Gastrocnemius medialis (tissue), 4 donors: ENCODE results near the gene TBC1D13.

Experiments used
- CTCF ChIP-seq, 5 experiments: fragments of 450-650 bp in 3 of 5; fragments of 200-600 bp in 2 of 5; sonication (generic) in 2 of 5; IDR thresholded peaks in 4 of 5; conservative IDR thresholded peaks in 1 of 5; 1 replicate in 4 of 5; 2 replicates in 1 of 5; pipeline ENCODE4 v1.5.1; 2016 to 2019; ENCODE audit warnings: antibody characterized with exemption in 5 of 5, mild to moderate bottlenecking in 3 of 5, moderate library complexity in 3 of 5
- POLR2A ChIP-seq, 2 donors: fragments of 450-650 bp; IDR thresholded peaks; one replicate each; pipeline ENCODE4 v1.6.1; 2017; ENCODE audit warnings: antibody characterized with exemption in 2 of 2, mild to moderate bottlenecking in 2 of 2, moderate library complexity in 2 of 2

DNA sequence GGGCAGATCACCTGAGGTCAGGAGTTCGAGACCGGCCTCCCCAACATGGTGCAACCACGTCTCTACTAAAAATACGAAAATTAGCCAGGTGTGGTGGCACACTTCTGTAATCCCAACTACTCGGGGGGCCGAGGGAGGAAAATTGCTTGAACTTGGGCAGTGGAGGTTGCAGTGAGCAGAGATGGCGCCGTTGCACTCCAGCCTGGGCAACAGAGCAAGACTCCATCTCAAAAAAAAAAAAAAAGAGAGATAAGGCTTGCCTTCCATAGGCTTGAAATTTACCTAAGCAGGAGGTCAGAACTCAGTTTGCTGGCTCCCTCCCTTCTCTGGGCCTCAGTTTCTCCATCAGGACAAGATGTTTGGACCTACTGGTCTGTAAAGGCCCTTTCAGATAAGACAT is 41.2 kb downstream of the TBC1D13 start:
- TF ChIP-seq CTCF (IDR thresholded peaks at IDR 0.05 in 4 of 5, conservative IDR thresholded peaks at IDR 0.05 in 1 of 5) (no peak), POLR2A (IDR thresholded peaks at IDR 0.05) (no peak)
